WTC11 (cell line): ENCODE data around the gene EBP. TPM values are rescaled to one million over a fixed set of nuclear protein-coding genes. Genes with fewer than 3 reads are reported as not detected.

Experiments used
- ATAC-seq: fragments of 200-7000 bp; cut with Tn5 transposase; 2 replicates; pipeline ENCODE4 v1.10.0; 2021; ENCODE audit warnings: mild to moderate bottlenecking, moderate library complexity
- CTCF ChIA-PET: fragments of 300-600 bp; sonication (Branson Sonifier 250); formaldehyde crosslinking; loops from one replicate; lab custom pipeline; 2021; ENCODE audit warnings: antibody characterized with exemption; lab: Charles Lee
- POLR2A ChIA-PET: fragments of 350-600 bp; sonication (Branson Sonifier 250); formaldehyde crosslinking; loops from one replicate; lab custom pipeline; 2021; ENCODE audit warnings: antibody characterized with exemption; lab: Charles Lee
- DNase-seq: peaks from one replicate; pipeline ENCODE4 v3.0.0; 2021; ENCODE audit warnings: low spot score
- H3K27ac Mint-ChIP-seq: 2 replicates; pipeline ENCODE4 v1.8.0; 2021; ENCODE audit warnings: mixed read lengths
- H3K27me3 Mint-ChIP-seq: 2 replicates; pipeline ENCODE4 v1.8.0; 2021; ENCODE audit warnings: low read depth, mild to moderate bottlenecking, moderate library complexity, mixed read lengths
- H3K36me3 Mint-ChIP-seq: 2 replicates; pipeline ENCODE4 v1.8.0; 2021; ENCODE audit warnings: mixed read lengths
- H3K4me1 Mint-ChIP-seq: 2 replicates; pipeline ENCODE4 v1.8.0; 2022; ENCODE audit warnings: mixed read lengths
- H3K4me3 Mint-ChIP-seq: 2 replicates; pipeline ENCODE4 v1.8.0; 2021; ENCODE audit warnings: mild to moderate bottlenecking, moderate library complexity, mixed read lengths
- H3K9me3 Mint-ChIP-seq: 2 replicates; pipeline ENCODE4 v1.8.0; 2021; ENCODE audit warnings: mixed read lengths
- CREB1 ChIP-seq: sonication (generic); formaldehyde crosslinking; IDR thresholded peaks from 2 replicates; pipeline ENCODE4 v1.8.0; 2023; ENCODE audit warnings: mild to moderate bottlenecking, missing genetic modification reagents
- ELF4 ChIP-seq: sonication (generic); formaldehyde crosslinking; IDR thresholded peaks from 2 replicates; pipeline ENCODE4 v1.8.1; 2022; ENCODE audit warnings: low read depth, mild to moderate bottlenecking, moderate library complexity, missing genetic modification reagents
- ETV6 ChIP-seq: sonication (generic); formaldehyde crosslinking; IDR thresholded peaks from 2 replicates; pipeline ENCODE4 v1.8.1; 2022; ENCODE audit warnings: mild to moderate bottlenecking, missing genetic modification reagents
- FOXJ3 ChIP-seq: sonication (generic); formaldehyde crosslinking; IDR thresholded peaks from 2 replicates; pipeline ENCODE4 v1.9.0; 2021; ENCODE audit warnings: missing genetic modification reagents, mild to moderate bottlenecking, borderline replicate concordance
- GABPB1 ChIP-seq: sonication (generic); formaldehyde crosslinking; IDR thresholded peaks from 2 replicates; pipeline ENCODE4 v1.8.1; 2023; ENCODE audit warnings: mild to moderate bottlenecking, missing genetic modification reagents
- GTF2I ChIP-seq: fragments of 250-450 bp; sonication (Bioruptor Pico); conservative IDR thresholded peaks from 2 replicates; pipeline ENCODE4 v1.4.0; 2021; ENCODE audit warnings: mild to moderate bottlenecking
- JUN ChIP-seq: sonication (generic); formaldehyde crosslinking; IDR thresholded peaks from 2 replicates; pipeline ENCODE4 v1.8.0; 2023; ENCODE audit warnings: mild to moderate bottlenecking, missing genetic modification reagents
- NFATC4 ChIP-seq: fragments of 250-450 bp; sonication (Bioruptor Pico); IDR thresholded peaks from 2 replicates; pipeline ENCODE4 v1.9.0; 2021; ENCODE audit warnings: mild to moderate bottlenecking
- PRRX2 ChIP-seq: fragments of 250-450 bp; sonication (Bioruptor Pico); IDR thresholded peaks from 2 replicates; pipeline ENCODE4 v1.8.0; 2021; ENCODE audit warnings: mild to moderate bottlenecking
- RORB ChIP-seq: fragments of 250-450 bp; sonication (Bioruptor Pico); IDR thresholded peaks from 2 replicates; pipeline ENCODE4 v1.9.0; 2021; ENCODE audit warnings: mild to moderate bottlenecking
- ZNF121 ChIP-seq: sonication (generic); formaldehyde crosslinking; IDR thresholded peaks from 2 replicates; pipeline ENCODE4 v1.8.0; 2023; ENCODE audit warnings: missing genetic modification reagents
- ZNF263 ChIP-seq: sonication (generic); formaldehyde crosslinking; IDR thresholded peaks from 2 replicates; pipeline ENCODE4 v1.8.1; 2022; ENCODE audit warnings: low read depth, mild to moderate bottlenecking, moderate library complexity, missing genetic modification reagents
- ZNF416 ChIP-seq: fragments of 250-450 bp; sonication (Bioruptor Pico); IDR thresholded peaks from 2 replicates; pipeline ENCODE4 v1.9.0; 2021; ENCODE audit warnings: mild to moderate bottlenecking, inconsistent platforms
- total RNA-seq: library from RNA; stranded (reverse); gene quantifications from 3 replicates; pipeline ENCODE4 v1.2.3, GENCODE V29; 2021
- TF ChIP-seq, protein P1 (sequence below): sonication (generic); formaldehyde crosslinking; IDR thresholded peaks from 2 replicates; pipeline ENCODE4 v1.8.1; 2023; ENCODE audit warnings: mild to moderate bottlenecking, moderate library complexity, missing genetic modification reagents
- TF ChIP-seq, protein P2 (sequence below): sonication (generic); formaldehyde crosslinking; conservative IDR thresholded peaks from 2 replicates; pipeline ENCODE4 v1.8.1; 2023; ENCODE audit warnings: mild to moderate bottlenecking, low read depth, missing genetic modification reagents, moderate library complexity
- TF ChIP-seq, protein P3 (sequence below): sonication (generic); formaldehyde crosslinking; IDR thresholded peaks from 2 replicates; pipeline ENCODE4 v1.8.1; 2022; ENCODE audit warnings: mild to moderate bottlenecking, moderate library complexity, missing genetic modification reagents
- TF ChIP-seq, protein P4 (sequence below): sonication (generic); formaldehyde crosslinking; IDR thresholded peaks from 2 replicates; pipeline ENCODE4 v1.8.0; 2022; ENCODE audit warnings: mild to moderate bottlenecking, missing genetic modification reagents
- TF ChIP-seq, protein P5 (sequence below): sonication (generic); formaldehyde crosslinking; IDR thresholded peaks from 2 replicates; pipeline ENCODE4 v1.8.1; 2023; ENCODE audit warnings: mild to moderate bottlenecking, missing genetic modification reagents, moderate library complexity
- TF ChIP-seq, protein P6 (sequence below): sonication (generic); formaldehyde crosslinking; IDR thresholded peaks from 2 replicates; pipeline ENCODE4 v1.8.0; 2023; ENCODE audit warnings: mild to moderate bottlenecking, missing genetic modification reagents
- TF ChIP-seq, protein P7 (sequence below): sonication (generic); formaldehyde crosslinking; IDR thresholded peaks from 2 replicates; pipeline ENCODE4 v1.8.0; 2022; ENCODE audit warnings: missing genetic modification reagents
- TF ChIP-seq, protein P8 (sequence below): sonication (generic); formaldehyde crosslinking; IDR thresholded peaks from 2 replicates; pipeline ENCODE4 v1.8.0; 2022; ENCODE audit warnings: mild to moderate bottlenecking, missing genetic modification reagents

Gene EBP
- total RNA-seq, 1 experiment from 2014 or later = 129 TPM

DNA sequence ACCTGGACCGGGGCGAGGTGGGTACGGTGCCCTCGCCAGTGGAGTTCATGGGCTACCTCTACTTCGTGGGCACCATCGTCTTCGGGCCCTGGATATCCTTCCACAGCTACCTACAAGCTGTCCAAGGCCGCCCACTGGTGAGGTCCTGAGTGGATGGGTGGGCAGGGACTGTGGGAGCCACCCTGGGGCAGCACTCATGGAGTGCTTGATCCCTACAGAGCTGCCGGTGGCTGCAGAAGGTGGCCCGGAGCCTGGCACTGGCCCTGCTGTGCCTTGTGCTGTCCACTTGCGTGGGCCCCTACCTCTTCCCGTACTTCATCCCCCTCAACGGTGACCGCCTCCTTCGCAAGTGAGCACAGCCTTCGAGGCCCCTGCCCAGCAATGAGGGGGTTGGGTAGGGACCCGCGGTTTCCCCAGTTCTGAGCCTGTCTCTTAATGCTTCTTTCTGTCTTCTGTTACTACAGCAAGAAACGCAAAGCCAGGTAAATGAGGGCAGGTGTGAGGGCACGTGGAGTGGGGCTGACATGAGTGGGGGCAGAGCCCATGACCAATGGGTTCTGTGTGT is 9.2 kb upstream of the EBP start:
- DNase-seq = no peak
- H3K27me3 Mint-ChIP-seq = no peaks in the 10 kb centered on the region; the same call in none of the 2 replicates
- no peak overlapping the region for H3K4me3 Mint-ChIP-seq
- H3K9me3 Mint-ChIP-seq = no peaks in the 10 kb centered on the region
- no peak for ATAC-seq
- CTCF ChIA-PET = no interaction called here
- H3K36me3 Mint-ChIP-seq = peaks cover 3% of the 10 kb centered on the region; the same call in 1 of the 2 replicates
- POLR2A ChIA-PET = no interaction called here
- TF ChIP-seq ETV6 (CRISPR knock-in tag) (no peak), GABPB1 (CRISPR knock-in tag) (no peak), GTF2I (no peak), CREB1 (no peak), ZNF416 (CRISPR knock-in tag) (no peak), PRRX2 (CRISPR knock-in tag) (no peak), RORB (CRISPR knock-in tag) (no peak), ZNF121 (CRISPR knock-in tag) (no peak), FOXJ3 (CRISPR knock-in tag) (no peak)
- TF ChIP-seq, protein P1, sequence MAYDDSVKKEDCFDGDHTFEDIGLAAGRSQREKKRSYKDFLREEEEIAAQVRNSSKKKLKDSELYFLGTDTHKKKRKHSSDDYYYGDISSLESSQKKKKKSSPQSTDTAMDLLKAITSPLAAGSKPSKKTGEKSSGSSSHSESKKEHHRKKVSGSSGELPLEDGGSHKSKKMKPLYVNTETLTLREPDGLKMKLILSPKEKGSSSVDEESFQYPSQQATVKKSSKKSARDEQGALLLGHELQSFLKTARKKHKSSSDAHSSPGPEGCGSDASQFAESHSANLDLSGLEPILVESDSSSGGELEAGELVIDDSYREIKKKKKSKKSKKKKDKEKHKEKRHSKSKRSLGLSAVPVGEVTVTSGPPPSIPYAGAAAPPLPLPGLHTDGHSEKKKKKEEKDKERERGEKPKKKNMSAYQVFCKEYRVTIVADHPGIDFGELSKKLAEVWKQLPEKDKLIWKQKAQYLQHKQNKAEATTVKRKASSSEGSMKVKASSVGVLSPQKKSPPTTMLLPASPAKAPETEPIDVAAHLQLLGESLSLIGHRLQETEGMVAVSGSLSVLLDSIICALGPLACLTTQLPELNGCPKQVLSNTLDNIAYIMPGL = no peak
- TF ChIP-seq, protein P2, sequence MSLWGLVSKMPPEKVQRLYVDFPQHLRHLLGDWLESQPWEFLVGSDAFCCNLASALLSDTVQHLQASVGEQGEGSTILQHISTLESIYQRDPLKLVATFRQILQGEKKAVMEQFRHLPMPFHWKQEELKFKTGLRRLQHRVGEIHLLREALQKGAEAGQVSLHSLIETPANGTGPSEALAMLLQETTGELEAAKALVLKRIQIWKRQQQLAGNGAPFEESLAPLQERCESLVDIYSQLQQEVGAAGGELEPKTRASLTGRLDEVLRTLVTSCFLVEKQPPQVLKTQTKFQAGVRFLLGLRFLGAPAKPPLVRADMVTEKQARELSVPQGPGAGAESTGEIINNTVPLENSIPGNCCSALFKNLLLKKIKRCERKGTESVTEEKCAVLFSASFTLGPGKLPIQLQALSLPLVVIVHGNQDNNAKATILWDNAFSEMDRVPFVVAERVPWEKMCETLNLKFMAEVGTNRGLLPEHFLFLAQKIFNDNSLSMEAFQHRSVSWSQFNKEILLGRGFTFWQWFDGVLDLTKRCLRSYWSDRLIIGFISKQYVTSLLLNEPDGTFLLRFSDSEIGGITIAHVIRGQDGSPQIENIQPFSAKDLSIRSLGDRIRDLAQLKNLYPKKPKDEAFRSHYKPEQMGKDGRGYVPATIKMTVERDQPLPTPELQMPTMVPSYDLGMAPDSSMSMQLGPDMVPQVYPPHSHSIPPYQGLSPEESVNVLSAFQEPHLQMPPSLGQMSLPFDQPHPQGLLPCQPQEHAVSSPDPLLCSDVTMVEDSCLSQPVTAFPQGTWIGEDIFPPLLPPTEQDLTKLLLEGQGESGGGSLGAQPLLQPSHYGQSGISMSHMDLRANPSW (CRISPR knock-in tag) = no peak
- TF ChIP-seq, protein P3, sequence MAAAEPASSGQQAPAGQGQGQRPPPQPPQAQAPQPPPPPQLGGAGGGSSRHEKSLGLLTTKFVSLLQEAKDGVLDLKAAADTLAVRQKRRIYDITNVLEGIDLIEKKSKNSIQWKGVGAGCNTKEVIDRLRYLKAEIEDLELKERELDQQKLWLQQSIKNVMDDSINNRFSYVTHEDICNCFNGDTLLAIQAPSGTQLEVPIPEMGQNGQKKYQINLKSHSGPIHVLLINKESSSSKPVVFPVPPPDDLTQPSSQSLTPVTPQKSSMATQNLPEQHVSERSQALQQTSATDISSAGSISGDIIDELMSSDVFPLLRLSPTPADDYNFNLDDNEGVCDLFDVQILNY = no peak
- TF ChIP-seq, protein P4, sequence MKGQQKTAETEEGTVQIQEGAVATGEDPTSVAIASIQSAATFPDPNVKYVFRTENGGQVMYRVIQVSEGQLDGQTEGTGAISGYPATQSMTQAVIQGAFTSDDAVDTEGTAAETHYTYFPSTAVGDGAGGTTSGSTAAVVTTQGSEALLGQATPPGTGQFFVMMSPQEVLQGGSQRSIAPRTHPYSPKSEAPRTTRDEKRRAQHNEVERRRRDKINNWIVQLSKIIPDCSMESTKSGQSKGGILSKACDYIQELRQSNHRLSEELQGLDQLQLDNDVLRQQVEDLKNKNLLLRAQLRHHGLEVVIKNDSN = no peak
- TF ChIP-seq, protein P5, sequence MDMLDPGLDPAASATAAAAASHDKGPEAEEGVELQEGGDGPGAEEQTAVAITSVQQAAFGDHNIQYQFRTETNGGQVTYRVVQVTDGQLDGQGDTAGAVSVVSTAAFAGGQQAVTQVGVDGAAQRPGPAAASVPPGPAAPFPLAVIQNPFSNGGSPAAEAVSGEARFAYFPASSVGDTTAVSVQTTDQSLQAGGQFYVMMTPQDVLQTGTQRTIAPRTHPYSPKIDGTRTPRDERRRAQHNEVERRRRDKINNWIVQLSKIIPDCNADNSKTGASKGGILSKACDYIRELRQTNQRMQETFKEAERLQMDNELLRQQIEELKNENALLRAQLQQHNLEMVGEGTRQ (CRISPR knock-in tag) = no peak
- H3K27ac Mint-ChIP-seq = no peak overlapping the region
- H3K4me1 Mint-ChIP-seq = peaks cover 7% of the 10 kb centered on the region

DNA sequence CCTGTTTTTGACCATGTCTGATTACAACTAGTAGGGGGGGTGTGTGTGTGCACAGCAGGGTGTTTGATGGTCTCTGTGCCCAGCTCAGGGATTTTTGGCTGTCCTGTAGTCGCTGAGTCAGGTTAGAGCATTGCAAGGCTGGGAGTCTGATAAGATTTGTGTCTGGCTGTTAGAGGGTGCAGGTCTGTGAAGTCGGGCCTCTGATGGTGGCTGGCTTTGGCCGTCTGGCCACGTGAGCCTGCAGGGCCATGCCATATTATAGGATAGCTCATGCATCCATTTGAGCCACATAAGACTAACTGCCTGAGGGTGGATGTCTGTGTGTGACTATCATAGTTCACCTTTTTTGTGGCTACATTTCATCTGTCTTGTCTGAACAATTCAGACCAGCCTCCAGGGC is 7.9 kb upstream of the EBP start:
- H3K27me3 Mint-ChIP-seq = no peaks in the 10 kb centered on the region; the same call in none of the 2 replicates
- no peaks in the 10 kb centered on the region for H3K9me3 Mint-ChIP-seq
- CTCF ChIA-PET = no interaction called here
- no peak for TF ChIP-seq ZNF263
- TF ChIP-seq, protein P6, sequence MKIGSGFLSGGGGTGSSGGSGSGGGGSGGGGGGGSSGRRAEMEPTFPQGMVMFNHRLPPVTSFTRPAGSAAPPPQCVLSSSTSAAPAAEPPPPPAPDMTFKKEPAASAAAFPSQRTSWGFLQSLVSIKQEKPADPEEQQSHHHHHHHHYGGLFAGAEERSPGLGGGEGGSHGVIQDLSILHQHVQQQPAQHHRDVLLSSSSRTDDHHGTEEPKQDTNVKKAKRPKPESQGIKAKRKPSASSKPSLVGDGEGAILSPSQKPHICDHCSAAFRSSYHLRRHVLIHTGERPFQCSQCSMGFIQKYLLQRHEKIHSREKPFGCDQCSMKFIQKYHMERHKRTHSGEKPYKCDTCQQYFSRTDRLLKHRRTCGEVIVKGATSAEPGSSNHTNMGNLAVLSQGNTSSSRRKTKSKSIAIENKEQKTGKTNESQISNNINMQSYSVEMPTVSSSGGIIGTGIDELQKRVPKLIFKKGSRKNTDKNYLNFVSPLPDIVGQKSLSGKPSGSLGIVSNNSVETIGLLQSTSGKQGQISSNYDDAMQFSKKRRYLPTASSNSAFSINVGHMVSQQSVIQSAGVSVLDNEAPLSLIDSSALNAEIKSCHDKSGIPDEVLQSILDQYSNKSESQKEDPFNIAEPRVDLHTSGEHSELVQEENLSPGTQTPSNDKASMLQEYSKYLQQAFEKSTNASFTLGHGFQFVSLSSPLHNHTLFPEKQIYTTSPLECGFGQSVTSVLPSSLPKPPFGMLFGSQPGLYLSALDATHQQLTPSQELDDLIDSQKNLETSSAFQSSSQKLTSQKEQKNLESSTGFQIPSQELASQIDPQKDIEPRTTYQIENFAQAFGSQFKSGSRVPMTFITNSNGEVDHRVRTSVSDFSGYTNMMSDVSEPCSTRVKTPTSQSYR = no peak
- TF ChIP-seq, protein P7, sequence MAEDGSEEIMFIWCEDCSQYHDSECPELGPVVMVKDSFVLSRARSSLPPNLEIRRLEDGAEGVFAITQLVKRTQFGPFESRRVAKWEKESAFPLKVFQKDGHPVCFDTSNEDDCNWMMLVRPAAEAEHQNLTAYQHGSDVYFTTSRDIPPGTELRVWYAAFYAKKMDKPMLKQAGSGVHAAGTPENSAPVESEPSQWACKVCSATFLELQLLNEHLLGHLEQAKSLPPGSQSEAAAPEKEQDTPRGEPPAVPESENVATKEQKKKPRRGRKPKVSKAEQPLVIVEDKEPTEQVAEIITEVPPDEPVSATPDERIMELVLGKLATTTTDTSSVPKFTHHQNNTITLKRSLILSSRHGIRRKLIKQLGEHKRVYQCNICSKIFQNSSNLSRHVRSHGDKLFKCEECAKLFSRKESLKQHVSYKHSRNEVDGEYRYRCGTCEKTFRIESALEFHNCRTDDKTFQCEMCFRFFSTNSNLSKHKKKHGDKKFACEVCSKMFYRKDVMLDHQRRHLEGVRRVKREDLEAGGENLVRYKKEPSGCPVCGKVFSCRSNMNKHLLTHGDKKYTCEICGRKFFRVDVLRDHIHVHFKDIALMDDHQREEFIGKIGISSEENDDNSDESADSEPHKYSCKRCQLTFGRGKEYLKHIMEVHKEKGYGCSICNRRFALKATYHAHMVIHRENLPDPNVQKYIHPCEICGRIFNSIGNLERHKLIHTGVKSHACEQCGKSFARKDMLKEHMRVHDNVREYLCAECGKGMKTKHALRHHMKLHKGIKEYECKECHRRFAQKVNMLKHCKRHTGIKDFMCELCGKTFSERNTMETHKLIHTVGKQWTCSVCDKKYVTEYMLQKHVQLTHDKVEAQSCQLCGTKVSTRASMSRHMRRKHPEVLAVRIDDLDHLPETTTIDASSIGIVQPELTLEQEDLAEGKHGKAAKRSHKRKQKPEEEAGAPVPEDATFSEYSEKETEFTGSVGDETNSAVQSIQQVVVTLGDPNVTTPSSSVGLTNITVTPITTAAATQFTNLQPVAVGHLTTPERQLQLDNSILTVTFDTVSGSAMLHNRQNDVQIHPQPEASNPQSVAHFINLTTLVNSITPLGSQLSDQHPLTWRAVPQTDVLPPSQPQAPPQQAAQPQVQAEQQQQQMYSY (CRISPR knock-in tag) = no peak
- no peak for TF ChIP-seq ETV6 (CRISPR knock-in tag)
- TF ChIP-seq, protein P8, sequence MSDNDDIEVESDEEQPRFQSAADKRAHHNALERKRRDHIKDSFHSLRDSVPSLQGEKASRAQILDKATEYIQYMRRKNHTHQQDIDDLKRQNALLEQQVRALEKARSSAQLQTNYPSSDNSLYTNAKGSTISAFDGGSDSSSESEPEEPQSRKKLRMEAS (CRISPR knock-in tag) = no peak
- no peak for TF ChIP-seq JUN
- TF ChIP-seq ELF4 (CRISPR knock-in tag) = no peak
- no peak for TF ChIP-seq NFATC4 (CRISPR knock-in tag)

More for the DNA sequence above, 7.9 kb upstream of the EBP start:
- POLR2A ChIA-PET = no interaction called here
- peaks cover 7% of the 10 kb centered on the region for H3K4me1 Mint-ChIP-seq
- ATAC-seq (no peak), DNase-seq (no peak)
- peaks cover 3% of the 10 kb centered on the region; the same call in 1 of the 2 replicates for H3K36me3 Mint-ChIP-seq
- no peak overlapping the region for H3K4me3 Mint-ChIP-seq
- H3K27ac Mint-ChIP-seq = no peak overlapping the region
